HG03175 (cell line): ENCODE data around the gene HMOX1.
A peak's percentile ranks its signal among the peaks of the same experiment; 100 is the strongest.

ENCODE experiments used
- ATAC-seq: cut with Tn5 transposase; IDR thresholded peaks from one replicate; pipeline ENCODE4 v1.9.1; 2021; ENCODE audit warnings: mild to moderate bottlenecking, moderate library complexity; ENCODE audit not compliant: unreplicated experiment

HMOX1 gene

GRCh38 chr22:35380537-35381423 lies at the start of gene HMOX1:
HMOX1 (plus strand) TSS chr22:35381096; CDS start chr22:35381174, 78 bp downstream.
- peak; percentile 59 for ATAC-seq

- no peak for ATAC-seq
These were observed 48.6 kb upstream of the HMOX1 start for GRCh38 chr22:35332278-35332677.

- ATAC-seq: no peak
These were observed 47.7 kb upstream of the HMOX1 start for GRCh38 chr22:35333220-35333619.

- ATAC-seq: no peak
These were observed 46.9 kb upstream of the HMOX1 start for GRCh38 chr22:35334004-35334403.

- ATAC-seq: no peak
These were observed 45.4 kb upstream of the HMOX1 start for GRCh38 chr22:35335468-35335867.

- ATAC-seq: no peak
These were observed 44.7 kb upstream of the HMOX1 start for GRCh38 chr22:35335936-35336781.

- no peak for ATAC-seq
These were observed 43.0 kb upstream of the HMOX1 start for GRCh38 chr22:35337932-35338331.

- no peak for ATAC-seq
These were observed 39.6 kb upstream of the HMOX1 start for GRCh38 chr22:35341090-35341874.

GRCh38 chr22:35342390-35342789 lies 38.5 kb upstream of the HMOX1 start:
- ATAC-seq: no peak

- ATAC-seq: no peak
These were observed 37.0 kb upstream of the HMOX1 start for GRCh38 chr22:35343664-35344550.

GRCh38 chr22:35344956-35345690 lies 35.8 kb upstream of the HMOX1 start:
- ATAC-seq: no peak

- no peak for ATAC-seq
These were observed 34.9 kb upstream of the HMOX1 start for GRCh38 chr22:35345808-35346505.

GRCh38 chr22:35346596-35347220 lies 34.2 kb upstream of the HMOX1 start:
- ATAC-seq: no peak

GRCh38 chr22:35347462-35347861 lies 33.4 kb upstream of the HMOX1 start:
- ATAC-seq: no peak

GRCh38 chr22:35348026-35348590 lies 32.8 kb upstream of the HMOX1 start:
- no peak for ATAC-seq

GRCh38 chr22:35348703-35349102 lies 32.2 kb upstream of the HMOX1 start:
- no peak for ATAC-seq

- no peak for ATAC-seq
These were observed 31.6 kb upstream of the HMOX1 start for GRCh38 chr22:35349368-35349703.
